Measurements from ENCODE around the gene XPO5. TPM values are rescaled to one million over a fixed set of nuclear protein-coding genes. Genes with fewer than 3 reads are reported as not detected.
A peak's percentile ranks its signal among the peaks of the same experiment; 100 is the strongest.
"Not testable (repeated sequence)": the region's sequence is repeated elsewhere in the genome, so short reads cannot be mapped to it uniquely, and the experiment has no call there.

Gene XPO5
- total RNA-seq, 2 donors from 2014 or later, result 38.3 to 48.6 TPM

DNA sequence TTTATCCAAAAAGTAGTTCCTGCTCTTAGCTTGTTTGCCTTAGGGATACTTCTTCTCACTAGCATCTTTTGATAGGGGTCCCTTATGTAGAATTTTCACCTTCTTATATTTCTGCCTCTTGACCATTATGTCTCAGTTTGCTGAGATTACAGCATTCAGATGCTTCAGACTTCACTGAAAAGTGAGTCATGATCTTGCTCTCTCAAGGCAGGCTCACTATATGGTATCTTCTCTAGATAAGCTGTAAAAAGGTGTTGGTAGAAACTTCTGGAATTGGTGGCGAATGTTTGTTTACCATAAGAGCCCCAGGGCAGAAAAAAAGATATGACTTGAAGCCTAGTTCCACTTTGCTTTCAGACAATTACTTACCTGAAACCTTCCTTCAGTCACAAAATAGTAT, 33.6 kb upstream of the XPO5 start:
- H3K27ac Mint-ChIP-seq, result no peak overlapping the region
- H3K36me3 Mint-ChIP-seq (ENCODE audit: low read depth), result peaks cover 12% of the 10 kb centered on the region
- DNase-seq (no peak), ATAC-seq (no peak)
- no peak overlapping the region for H3K4me3 Mint-ChIP-seq
- no peaks in the 10 kb centered on the region for H3K27me3 Mint-ChIP-seq
- H3K9me3 ChIP-seq (ENCODE audit: control insufficient read depth, low read length, poor library complexity, severe bottlenecking), result no peaks in the 10 kb centered on the region
- peaks cover 12% of the 10 kb centered on the region for H3K4me1 Mint-ChIP-seq

DNA sequence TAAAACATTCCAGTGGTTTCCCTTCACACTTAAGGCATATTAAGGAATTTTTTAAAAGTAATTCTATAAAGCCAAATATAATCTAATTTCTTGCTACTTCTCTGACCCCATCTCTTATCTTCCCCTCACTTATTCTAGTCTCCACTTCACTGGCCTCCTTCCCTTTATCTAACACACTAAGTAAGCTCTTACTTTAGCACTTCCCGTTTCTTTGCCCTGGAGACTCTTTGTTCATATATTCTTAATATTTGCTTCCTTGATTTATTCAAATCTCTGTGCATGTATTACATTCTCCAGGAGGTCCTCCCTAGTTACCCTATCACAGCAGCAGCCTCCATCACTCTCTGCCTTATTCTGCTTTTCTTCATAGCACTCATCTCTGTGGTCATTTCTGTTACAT, 33.0 kb upstream of the XPO5 start:
- H3K4me3 Mint-ChIP-seq, result no peak overlapping the region
- no peak for ATAC-seq
- peaks cover 11% of the 10 kb centered on the region for H3K36me3 Mint-ChIP-seq (ENCODE audit: low read depth)
- H3K9me3 ChIP-seq (ENCODE audit: control insufficient read depth, low read length, poor library complexity, severe bottlenecking), result no peaks in the 10 kb centered on the region
- no peak for DNase-seq
- H3K4me1 Mint-ChIP-seq, result peaks cover 12% of the 10 kb centered on the region
- H3K27me3 Mint-ChIP-seq, result no peaks in the 10 kb centered on the region
- no peak overlapping the region for H3K27ac Mint-ChIP-seq

GRCh38 chr6:43608310-43608763, 32.5 kb upstream of the XPO5 start:
- no peaks in the 10 kb centered on the region for H3K9me3 ChIP-seq (ENCODE audit: control insufficient read depth, low read length, poor library complexity, severe bottlenecking)
- Mint-ChIP-seq H3K4me3 (no peak overlapping the region), H3K27ac (no peak overlapping the region), H3K36me3 (ENCODE audit: low read depth) (peaks cover 7% of the 10 kb centered on the region), H3K27me3 (no peaks in the 10 kb centered on the region), H3K4me1 (peaks cover 12% of the 10 kb centered on the region)
- ATAC-seq, result peak; percentile 55
- peak; percentile 24 to 40 (median 24) for DNase-seq

GRCh38 chr6:43606019-43606418, 30.2 kb upstream of the XPO5 start:
- H3K36me3 Mint-ChIP-seq (ENCODE audit: low read depth), result peaks cover 7% of the 10 kb centered on the region
- H3K27ac Mint-ChIP-seq, result no peak overlapping the region
- no peak for DNase-seq
- no peak for ATAC-seq
- H3K27me3 Mint-ChIP-seq, result no peaks in the 10 kb centered on the region
- no peak overlapping the region for H3K4me3 Mint-ChIP-seq
- peaks cover 12% of the 10 kb centered on the region for H3K4me1 Mint-ChIP-seq
- no peaks in the 10 kb centered on the region for H3K9me3 ChIP-seq (ENCODE audit: control insufficient read depth, low read length, poor library complexity, severe bottlenecking)

DNA sequence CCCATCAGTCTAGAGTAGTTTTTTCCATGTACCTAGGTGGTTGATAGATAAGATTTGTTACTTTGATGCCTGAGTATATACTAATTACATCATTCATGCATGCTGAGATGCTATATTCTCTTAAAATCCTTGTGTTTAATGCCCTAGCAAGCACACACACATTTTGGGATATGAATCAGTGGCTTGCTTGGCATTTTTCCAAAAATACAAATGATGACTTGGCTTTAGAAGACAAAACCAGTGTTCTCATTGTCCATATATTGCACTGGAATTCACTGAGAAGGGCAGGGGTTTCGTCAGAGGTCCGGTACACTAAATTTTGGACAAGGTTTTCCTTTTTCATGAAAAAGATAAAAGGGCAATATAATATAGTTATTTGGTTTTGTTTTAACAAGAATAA, 28.3 kb upstream of the XPO5 start:
- Mint-ChIP-seq H3K4me1 (peaks cover 11% of the 10 kb centered on the region), H3K4me3 (no peak overlapping the region), H3K36me3 (ENCODE audit: low read depth) (peaks cover 9% of the 10 kb centered on the region), H3K27ac (no peak overlapping the region), H3K27me3 (no peaks in the 10 kb centered on the region)
- DNase-seq (no peak), ATAC-seq (no peak)
- no peaks in the 10 kb centered on the region for H3K9me3 ChIP-seq (ENCODE audit: control insufficient read depth, low read length, poor library complexity, severe bottlenecking)

- Mint-ChIP-seq H3K36me3 (ENCODE audit: low read depth) (peaks cover 2% of the 10 kb centered on the region), H3K4me3 (no peak overlapping the region), H3K27ac (peak overlapping the region; percentile 29), H3K27me3 (no peaks in the 10 kb centered on the region), H3K4me1 (peaks cover 8% of the 10 kb centered on the region)
- DNase-seq (no peak), ATAC-seq (no peak)
- no peaks in the 10 kb centered on the region for H3K9me3 ChIP-seq (ENCODE audit: control insufficient read depth, low read length, poor library complexity, severe bottlenecking)
Measured at GRCh38 chr6:43600595-43600994, 24.8 kb upstream of the XPO5 start.

DNA sequence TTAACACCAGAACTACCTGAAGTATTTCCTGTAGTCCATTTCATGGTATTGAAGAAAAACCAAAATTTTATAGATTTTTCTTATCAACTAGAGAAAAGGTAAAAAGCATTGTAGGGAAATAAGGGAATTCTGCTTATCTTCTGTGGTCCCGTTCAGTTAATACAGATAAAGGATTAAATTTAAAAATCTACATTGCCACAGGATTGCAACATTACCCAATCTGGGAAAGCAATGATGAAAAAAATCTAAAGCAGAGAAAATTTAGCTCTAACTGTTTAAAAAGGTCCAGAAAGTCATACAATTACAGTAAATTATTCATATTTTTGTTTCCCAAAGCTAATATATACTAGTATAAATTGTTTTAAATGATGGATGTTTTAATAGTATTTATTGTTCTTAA, 18.1 kb upstream of the XPO5 start:
- Mint-ChIP-seq H3K36me3 (ENCODE audit: low read depth) (no peaks in the 10 kb centered on the region), H3K27me3 (no peaks in the 10 kb centered on the region), H3K27ac (no peak overlapping the region), H3K4me3 (no peak overlapping the region), H3K4me1 (peaks cover 5% of the 10 kb centered on the region)
- DNase-seq, result no peak
- no peaks in the 10 kb centered on the region for H3K9me3 ChIP-seq (ENCODE audit: control insufficient read depth, low read length, poor library complexity, severe bottlenecking)
- no peak for ATAC-seq

GRCh38 chr6:43589564-43589963, 13.7 kb upstream of the XPO5 start:
- H3K4me3 Mint-ChIP-seq; H3K9me3 ChIP-seq (ENCODE audit: control insufficient read depth, low read length, poor library complexity, severe bottlenecking); ATAC-seq; H3K27me3 Mint-ChIP-seq; H3K36me3 Mint-ChIP-seq (ENCODE audit: low read depth); DNase-seq: not testable (repeated sequence)
- Mint-ChIP-seq H3K4me1 (peaks cover 15% of the 10 kb centered on the region), H3K27ac (peak overlapping the region; percentile 77)

DNA sequence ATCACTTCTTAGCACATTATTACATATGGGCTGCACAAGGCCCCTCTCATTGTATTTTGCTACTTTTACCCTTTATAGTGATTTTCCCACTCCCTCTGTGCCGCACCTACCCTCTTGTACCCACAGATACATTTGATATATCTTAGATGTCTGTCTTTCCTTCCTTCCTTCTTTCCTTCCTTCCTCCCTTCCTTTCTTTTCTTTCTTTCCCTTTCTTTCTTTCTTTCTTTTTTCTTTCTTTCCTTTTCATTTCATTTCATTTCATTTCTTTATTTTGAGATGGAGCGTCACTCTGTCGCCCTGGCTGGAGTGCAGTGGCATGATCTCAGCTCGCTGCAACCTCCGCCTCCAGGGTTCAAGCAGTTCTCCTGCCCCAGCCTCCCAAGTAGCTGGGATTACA, 12.4 kb upstream of the XPO5 start:
- peaks cover 25% of the 10 kb centered on the region for H3K4me1 Mint-ChIP-seq
- ATAC-seq (no peak), DNase-seq (no peak)
- peaks cover 5% of the 10 kb centered on the region for H3K36me3 Mint-ChIP-seq (ENCODE audit: low read depth)
- no peaks in the 10 kb centered on the region for H3K9me3 ChIP-seq (ENCODE audit: control insufficient read depth, low read length, poor library complexity, severe bottlenecking)
- no peaks in the 10 kb centered on the region for H3K27me3 Mint-ChIP-seq
- no peak overlapping the region for H3K4me3 Mint-ChIP-seq
- peak overlapping the region; percentile 77 for H3K27ac Mint-ChIP-seq

GRCh38 chr6:43584892-43585570, 9.2 kb upstream of the XPO5 start:
- Mint-ChIP-seq H3K27ac (peak overlapping the region; percentile 91), H3K36me3 (ENCODE audit: low read depth) (peaks cover 5% of the 10 kb centered on the region), H3K4me3 (peak overlapping the region; percentile 76), H3K4me1 (peaks cover 27% of the 10 kb centered on the region), H3K27me3 (no peaks in the 10 kb centered on the region)
- peak; percentile 82 for ATAC-seq
- no peak for DNase-seq
- no peaks in the 10 kb centered on the region for H3K9me3 ChIP-seq (ENCODE audit: control insufficient read depth, low read length, poor library complexity, severe bottlenecking)

DNA sequence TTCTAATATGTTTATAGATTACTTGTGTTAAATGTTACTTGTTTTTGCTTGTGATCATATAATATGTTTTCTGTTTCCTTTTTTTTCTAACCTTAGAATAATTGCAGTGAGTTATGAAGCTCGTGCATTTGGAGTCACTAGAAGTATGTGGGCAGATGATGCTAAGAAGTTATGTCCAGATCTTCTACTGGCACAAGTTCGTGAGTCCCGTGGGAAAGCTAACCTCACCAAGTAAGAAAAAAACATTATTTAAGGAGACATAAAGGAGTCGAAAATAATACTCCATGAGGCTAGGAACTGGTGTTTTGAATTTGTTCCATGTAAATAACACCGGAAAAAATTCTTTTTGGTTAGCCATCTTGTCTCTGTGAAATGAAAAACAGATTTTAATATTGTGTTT, 7.1 kb upstream of the XPO5 start:
- Mint-ChIP-seq H3K4me1 (peaks cover 37% of the 10 kb centered on the region), H3K36me3 (ENCODE audit: low read depth) (peaks cover 2% of the 10 kb centered on the region), H3K27ac (peak overlapping the region; percentile 91), H3K27me3 (no peaks in the 10 kb centered on the region), H3K4me3 (no peak overlapping the region)
- DNase-seq (no peak), ATAC-seq (no peak)
- no peaks in the 10 kb centered on the region for H3K9me3 ChIP-seq (ENCODE audit: control insufficient read depth, low read length, poor library complexity, severe bottlenecking)

- Mint-ChIP-seq H3K27ac (peak overlapping the region; percentile 91), H3K4me3 (no peak overlapping the region), H3K36me3 (ENCODE audit: low read depth) (peaks cover 2% of the 10 kb centered on the region), H3K27me3 (no peaks in the 10 kb centered on the region), H3K4me1 (peaks cover 36% of the 10 kb centered on the region)
- no peak for ATAC-seq
- DNase-seq, result no peak
- no peaks in the 10 kb centered on the region for H3K9me3 ChIP-seq (ENCODE audit: control insufficient read depth, low read length, poor library complexity, severe bottlenecking)
Measured at GRCh38 chr6:43579171-43579570, 3.3 kb upstream of the XPO5 start.

DNA sequence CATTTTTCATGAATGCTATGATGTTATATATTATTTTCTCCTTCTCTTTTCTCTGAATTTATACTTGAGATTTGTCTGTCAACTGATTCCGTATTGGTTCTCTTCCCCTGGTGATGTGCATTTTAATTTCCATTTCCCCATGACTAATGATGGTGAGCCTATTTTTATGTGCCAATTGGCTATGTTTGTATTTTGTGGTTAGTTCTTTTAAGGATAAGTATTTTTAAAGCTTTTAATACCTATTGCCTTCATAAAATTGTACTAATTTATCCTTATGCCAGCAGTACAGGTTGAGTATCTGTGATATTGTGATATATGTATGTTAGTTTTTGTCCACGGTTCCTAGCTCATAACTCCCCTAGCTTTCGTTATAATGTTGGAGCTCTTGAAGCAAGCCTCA, 2.9 kb upstream of the XPO5 start:
- no peaks in the 10 kb centered on the region for H3K9me3 ChIP-seq (ENCODE audit: control insufficient read depth, low read length, poor library complexity, severe bottlenecking)
- DNase-seq (no peak), ATAC-seq (no peak)
- Mint-ChIP-seq H3K27ac (peak overlapping the region; percentile 91), H3K36me3 (ENCODE audit: low read depth) (peaks cover 2% of the 10 kb centered on the region), H3K4me1 (peaks cover 32% of the 10 kb centered on the region), H3K4me3 (peak overlapping the region; percentile 64), H3K27me3 (no peaks in the 10 kb centered on the region)

- peaks cover 7% of the 10 kb centered on the region for H3K36me3 Mint-ChIP-seq (ENCODE audit: low read depth)
- H3K27ac Mint-ChIP-seq, result peak overlapping the region; percentile 96
- peak overlapping the region; percentile 99 for H3K4me3 Mint-ChIP-seq
- H3K9me3 ChIP-seq (ENCODE audit: control insufficient read depth, low read length, poor library complexity, severe bottlenecking), result no peaks in the 10 kb centered on the region
- no peak for ATAC-seq
- H3K27me3 Mint-ChIP-seq, result no peaks in the 10 kb centered on the region
- DNase-seq, result no peak
- peaks cover 38% of the 10 kb centered on the region for H3K4me1 Mint-ChIP-seq
Measured at GRCh38 chr6:43575105-43575771, 600 bp downstream of the XPO5 start.
